Measurements from ENCODE around the gene PRDM15.

Gene PRDM15

GRCh38 chr21:41925767-41926116, 46.6 kb upstream of the PRDM15 start:
- TF ChIP-seq CTCF (IDR thresholded peaks at IDR 0.05; ENCODE audit: borderline replicate concordance, control extremely low read depth, extremely low read depth, insufficient read depth, missing control alignments): no peak
- DNase-seq (ENCODE audit: low spot score): no peak
- in situ Hi-C loops (cut with MboI; ENCODE audit: low sequenced_read_pairs, unreplicated experiment): no loop called here

GRCh38 chr21:41924368-41924754, 45.2 kb upstream of the PRDM15 start:
- TF ChIP-seq CTCF (IDR thresholded peaks at IDR 0.05; ENCODE audit: borderline replicate concordance, control extremely low read depth, extremely low read depth, insufficient read depth, missing control alignments): no peak
- in situ Hi-C loops (cut with MboI; ENCODE audit: low sequenced_read_pairs, unreplicated experiment): no loop called here
- DNase-seq (ENCODE audit: low spot score): no peak

GRCh38 chr21:41923631-41924367, 44.7 kb upstream of the PRDM15 start:
- in situ Hi-C loops (cut with MboI; ENCODE audit: low sequenced_read_pairs, unreplicated experiment): no loop called here
- no peak for TF ChIP-seq CTCF (IDR thresholded peaks at IDR 0.05; ENCODE audit: borderline replicate concordance, control extremely low read depth, extremely low read depth, insufficient read depth, missing control alignments)
- DNase-seq (ENCODE audit: low spot score): no peak

GRCh38 chr21:41923186-41923585, 44.0 kb upstream of the PRDM15 start:
- no peak for DNase-seq (ENCODE audit: low spot score)
- in situ Hi-C loops (cut with MboI; ENCODE audit: low sequenced_read_pairs, unreplicated experiment): no loop called here
- TF ChIP-seq CTCF (IDR thresholded peaks at IDR 0.05; ENCODE audit: borderline replicate concordance, control extremely low read depth, extremely low read depth, insufficient read depth, missing control alignments): no peak

- in situ Hi-C loops (cut with MboI; ENCODE audit: low sequenced_read_pairs, unreplicated experiment): no loop called here
- no peak for DNase-seq (ENCODE audit: low spot score)
- no peak for TF ChIP-seq CTCF (IDR thresholded peaks at IDR 0.05; ENCODE audit: borderline replicate concordance, control extremely low read depth, extremely low read depth, insufficient read depth, missing control alignments)
Observed at GRCh38 chr21:41921021-41921420, 41.9 kb upstream of the PRDM15 start.

GRCh38 chr21:41920476-41920875, 41.3 kb upstream of the PRDM15 start:
- no peak for DNase-seq (ENCODE audit: low spot score)
- in situ Hi-C loops (cut with MboI; ENCODE audit: low sequenced_read_pairs, unreplicated experiment): no loop called here
- no peak for TF ChIP-seq CTCF (IDR thresholded peaks at IDR 0.05; ENCODE audit: borderline replicate concordance, control extremely low read depth, extremely low read depth, insufficient read depth, missing control alignments)

Data from GM13976 (cell line).